NT2/D1 (cell line): ENCODE data around the gene TMOD1.
"Not testable (repeated sequence)": the region's sequence is repeated elsewhere in the genome, so short reads cannot be mapped to it uniquely, and the experiment has no call there.

Experiments
- DNase-seq: peaks from one replicate; pipeline ENCODE4 v3.0.0-alpha.2; 2011; ENCODE audit warnings: low read depth, low spot score
- H3K27me3 ChIP-seq: 2 replicates; pipeline ENCODE4 v1.6.0; 2011; ENCODE audit warnings: mild to moderate bottlenecking; ENCODE audit not compliant: insufficient read length, insufficient read depth
- H3K36me3 ChIP-seq: 2 replicates; pipeline ENCODE4 v1.6.1; 2011; ENCODE audit warnings: mild to moderate bottlenecking, low read length, mixed read lengths; ENCODE audit not compliant: insufficient read depth, insufficient read length
- H3K4me1 ChIP-seq: 2 replicates; pipeline ENCODE4 v1.5.1; 2011; ENCODE audit not compliant: insufficient read depth, insufficient read length
- H3K4me3 ChIP-seq: 2 replicates; pipeline ENCODE4 v1.5.1; 2011; ENCODE audit warnings: low read depth; ENCODE audit not compliant: insufficient read length
- H3K9ac ChIP-seq: 2 replicates; pipeline ENCODE4 v1.6.0; 2011; ENCODE audit warnings: low read depth; ENCODE audit not compliant: insufficient read length
- H3K9me3 ChIP-seq: 2 replicates; pipeline ENCODE4 v1.5.1; 2011; ENCODE audit warnings: mild to moderate bottlenecking, low read length; ENCODE audit not compliant: insufficient read depth
- SUZ12 ChIP-seq: IDR thresholded peaks from 2 replicates; pipeline ENCODE4 v1.6.1; 2011; ENCODE audit not compliant: insufficient read length, insufficient read depth; ENCODE audit errors: extremely low read depth
- YY1 ChIP-seq: IDR thresholded peaks from 2 replicates; pipeline ENCODE4 v1.6.1; 2011; ENCODE audit not compliant: insufficient read length, insufficient read depth
- ZNF274 ChIP-seq: IDR thresholded peaks from 2 replicates; pipeline ENCODE4 v1.6.1; 2011; ENCODE audit warnings: mild to moderate bottlenecking, low read depth, low read length

Gene TMOD1

DNA sequence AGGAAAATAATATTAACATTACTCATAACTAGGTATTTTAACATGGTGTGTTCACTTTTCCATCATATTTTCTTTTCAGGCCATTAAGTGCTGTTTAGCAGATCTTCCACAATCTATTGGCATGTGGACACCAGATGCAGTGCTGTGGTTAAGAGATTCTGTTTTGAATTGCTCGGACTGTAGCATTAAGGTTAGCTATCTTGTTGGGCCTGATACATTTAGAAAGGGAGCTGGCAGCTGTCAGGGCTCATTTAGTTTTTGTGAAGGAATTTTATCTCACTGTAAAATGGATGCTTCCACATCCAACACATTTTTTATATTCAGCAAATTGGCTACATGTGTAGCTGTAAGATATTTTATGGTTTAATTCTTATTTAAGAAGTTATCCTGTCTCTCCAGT, 20.7 kb upstream of the TMOD1 start:
- Histone ChIP-seq H3K4me1 (no peaks in the 10 kb centered on the region), H3K4me3 (no peak overlapping the region), H3K9me3 (no peaks in the 10 kb centered on the region), H3K27me3 (no peaks in the 10 kb centered on the region), H3K36me3 (no peaks in the 10 kb centered on the region), H3K9ac (no peak overlapping the region)
- no peak for TF ChIP-seq SUZ12
- no peak for TF ChIP-seq YY1
- no peak for TF ChIP-seq ZNF274
- DNase-seq = no peak

DNA sequence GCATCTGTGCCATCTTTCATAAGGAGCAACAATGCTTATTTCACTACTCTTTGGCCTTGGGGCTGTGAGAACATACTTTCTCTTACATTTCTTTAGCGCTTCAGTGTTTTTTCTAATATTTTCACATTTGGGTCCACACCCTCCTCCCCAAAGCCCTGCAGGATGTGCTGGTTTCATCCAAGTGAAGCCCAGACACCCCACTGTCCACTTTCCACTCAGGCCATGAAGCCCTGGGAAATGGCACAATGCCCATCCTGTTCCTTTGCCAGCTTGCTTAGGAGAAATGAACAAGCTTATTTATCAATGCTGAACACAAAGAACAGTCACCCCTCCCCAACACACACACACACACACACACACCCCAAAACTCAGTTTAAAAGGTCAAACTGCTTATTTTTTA, 17.3 kb upstream of the TMOD1 start:
- H3K9ac ChIP-seq = no peak overlapping the region
- DNase-seq = no peak
- no peak for TF ChIP-seq SUZ12
- no peak for TF ChIP-seq YY1
- TF ChIP-seq ZNF274 = no peak
- no peak overlapping the region for H3K4me3 ChIP-seq
- no peaks in the 10 kb centered on the region for H3K4me1 ChIP-seq
- no peaks in the 10 kb centered on the region for H3K36me3 ChIP-seq
- no peaks in the 10 kb centered on the region for H3K27me3 ChIP-seq
- H3K9me3 ChIP-seq = peaks cover 10% of the 10 kb centered on the region

DNA sequence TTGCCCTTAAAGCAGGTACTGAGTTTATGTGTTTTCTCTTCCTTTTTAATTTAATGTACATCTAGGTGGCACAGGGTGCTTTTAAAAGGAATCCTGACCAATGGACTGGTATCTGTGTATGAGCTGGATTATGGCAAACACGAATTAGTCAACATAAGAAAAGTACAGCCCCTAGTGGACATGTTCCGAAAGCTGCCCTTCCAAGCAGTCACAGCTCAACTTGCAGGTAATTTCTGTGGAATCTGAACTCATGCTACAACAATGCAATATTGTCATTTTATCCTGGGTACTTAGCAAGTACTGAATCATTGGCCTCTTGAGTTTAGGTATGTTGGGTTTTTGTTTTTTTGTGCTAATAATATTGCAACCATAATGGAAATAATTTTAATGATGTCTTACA, 14.4 kb upstream of the TMOD1 start:
- no peaks in the 10 kb centered on the region for H3K36me3 ChIP-seq
- no peak overlapping the region for H3K4me3 ChIP-seq
- H3K9ac ChIP-seq = no peak overlapping the region
- TF ChIP-seq SUZ12 (no peak), ZNF274 (no peak), YY1 (no peak)
- no peaks in the 10 kb centered on the region for H3K4me1 ChIP-seq
- H3K27me3 ChIP-seq = no peaks in the 10 kb centered on the region
- H3K9me3 ChIP-seq = peaks cover 10% of the 10 kb centered on the region
- DNase-seq = no peak

DNA sequence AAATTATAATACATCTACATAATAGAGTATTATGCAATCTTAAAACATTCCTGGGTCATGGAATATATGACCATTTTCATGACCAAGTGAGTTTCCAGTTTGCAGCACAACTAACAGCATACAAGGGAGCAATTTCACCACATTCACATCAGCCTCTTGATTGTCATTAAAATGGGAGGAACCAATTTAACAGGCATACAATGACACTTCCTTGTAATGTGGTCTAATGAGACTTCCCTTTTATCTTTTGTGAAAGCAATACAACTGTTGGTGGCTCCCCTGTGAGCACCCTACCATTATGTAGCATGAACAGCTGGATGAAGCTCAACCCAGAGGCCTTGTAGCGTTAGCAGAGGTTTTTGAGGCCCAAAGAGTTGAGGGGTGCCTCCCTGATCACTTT, 13.6 kb upstream of the TMOD1 start:
- TF ChIP-seq YY1 = no peak
- TF ChIP-seq SUZ12 = no peak
- no peak for TF ChIP-seq ZNF274
- H3K4me1 ChIP-seq = no peaks in the 10 kb centered on the region
- H3K4me3 ChIP-seq = no peak overlapping the region
- peaks cover 10% of the 10 kb centered on the region for H3K9me3 ChIP-seq
- H3K9ac ChIP-seq = no peak overlapping the region
- H3K27me3 ChIP-seq = no peaks in the 10 kb centered on the region
- no peak for DNase-seq
- H3K36me3 ChIP-seq = no peaks in the 10 kb centered on the region

DNA sequence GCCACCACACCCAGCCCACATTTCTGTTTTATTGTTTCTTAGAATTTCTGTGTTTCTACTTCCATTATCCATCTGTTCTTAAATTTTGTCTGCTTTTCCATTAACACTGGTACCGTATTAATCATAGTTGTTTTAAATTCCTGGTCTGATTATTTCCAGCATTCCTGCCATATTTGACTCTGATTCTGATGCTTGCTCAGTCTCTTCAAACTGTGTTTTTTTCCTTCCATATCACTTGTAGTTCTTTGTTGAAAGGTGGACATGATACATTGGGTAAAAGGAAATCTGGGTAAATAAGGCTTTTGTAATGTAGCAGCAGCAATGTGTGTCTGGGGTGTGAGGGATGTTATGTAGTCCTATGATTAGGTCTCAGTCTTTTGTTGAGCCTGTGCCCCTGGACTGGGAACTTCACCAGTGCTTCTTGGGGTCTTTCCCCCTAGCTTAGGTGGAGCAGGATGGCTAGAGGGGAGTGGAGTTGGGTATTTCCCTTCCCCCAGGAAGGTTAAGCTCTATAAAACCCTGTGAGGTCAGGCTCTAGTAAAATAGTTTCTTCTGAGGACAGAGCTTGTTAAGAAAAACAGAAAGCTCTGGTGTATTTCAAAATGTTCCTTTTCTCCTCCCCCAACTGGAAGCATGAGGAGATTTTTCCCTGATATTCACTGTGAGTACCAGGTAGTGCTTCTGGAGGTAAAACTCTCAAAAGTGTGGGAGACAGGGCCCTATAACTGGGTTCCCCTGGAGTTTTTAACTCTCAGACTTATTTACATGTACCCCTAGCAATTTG, 10.1 kb upstream of the TMOD1 start:
- TF ChIP-seq YY1 (no peak), SUZ12 (no peak), ZNF274 (no peak)
- Histone ChIP-seq H3K9ac (no peak overlapping the region), H3K27me3 (no peaks in the 10 kb centered on the region), H3K4me1 (no peaks in the 10 kb centered on the region), H3K4me3 (no peak overlapping the region), H3K36me3 (no peaks in the 10 kb centered on the region), H3K9me3 (peaks cover 10% of the 10 kb centered on the region)
- no peak for DNase-seq

DNA sequence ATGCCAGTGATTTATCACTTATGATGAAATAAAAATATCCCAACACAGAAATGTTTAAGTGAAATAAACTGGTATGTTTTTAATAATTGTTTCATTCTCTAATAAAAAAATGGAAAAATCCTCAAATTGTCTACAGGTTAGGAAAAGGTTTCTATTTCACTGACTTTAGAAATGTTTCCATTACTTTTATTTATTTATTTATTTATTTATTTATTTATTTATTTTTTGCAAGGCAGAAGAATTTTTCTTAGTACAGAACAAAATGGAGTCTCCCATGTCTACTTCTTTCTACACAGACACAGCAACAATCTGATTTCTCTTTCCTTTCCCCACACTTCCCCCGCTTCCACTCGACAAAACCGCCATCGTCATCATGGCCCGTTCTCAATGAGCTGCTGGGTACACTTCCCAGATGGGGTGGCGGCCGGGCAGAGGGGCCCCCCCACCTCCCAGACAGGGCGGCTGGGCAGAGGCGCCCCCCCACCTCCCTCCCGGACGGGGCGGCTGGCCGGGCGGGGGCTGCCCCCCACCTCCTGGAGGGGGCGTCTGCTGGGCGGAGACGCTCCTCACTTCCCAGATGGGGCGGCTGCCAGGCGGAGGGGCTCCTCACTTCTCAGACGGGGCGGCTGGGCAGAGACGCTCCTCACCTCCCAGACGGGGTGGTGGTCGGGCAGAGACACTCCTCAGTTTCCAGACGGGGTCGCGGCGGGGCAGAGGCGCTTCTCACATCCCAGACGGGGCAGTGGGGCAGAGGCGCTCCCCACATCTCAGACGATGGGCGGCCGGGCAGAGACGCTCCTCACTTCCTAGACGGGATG, 3.7 kb upstream of the TMOD1 start:
- H3K4me1 ChIP-seq, H3K4me3 ChIP-seq, H3K9ac ChIP-seq, H3K9me3 ChIP-seq, DNase-seq, H3K36me3 ChIP-seq: not testable (repeated sequence)
- peaks cover 37% of the 10 kb centered on the region for H3K27me3 ChIP-seq

DNA sequence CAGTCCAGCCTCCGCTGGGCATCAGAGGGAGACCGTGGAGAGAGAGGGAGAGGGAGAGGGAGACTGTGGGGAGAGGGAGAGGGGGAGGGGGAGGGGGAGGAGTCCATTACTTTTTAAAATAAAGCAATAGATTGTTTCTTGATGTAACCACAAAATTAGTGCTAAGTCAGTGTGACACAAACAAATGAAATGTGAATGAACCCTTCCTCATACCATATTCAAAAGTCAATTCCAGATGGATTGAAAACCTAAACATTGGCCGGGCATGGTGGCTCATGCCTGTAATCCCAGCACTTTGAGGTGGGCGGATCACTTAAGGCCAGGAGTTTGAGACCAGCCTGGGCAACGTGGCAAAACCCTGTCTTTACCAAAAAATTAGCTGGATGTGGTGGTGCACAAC, 2.6 kb upstream of the TMOD1 start:
- DNase-seq, H3K4me3 ChIP-seq, H3K36me3 ChIP-seq, H3K4me1 ChIP-seq, H3K9me3 ChIP-seq, H3K9ac ChIP-seq: not testable (repeated sequence)
- H3K27me3 ChIP-seq = peaks cover 48% of the 10 kb centered on the region
